Sigmoid colon (tissue), 7 donors: ENCODE results near the gene ANKMY1. TPM values are rescaled to one million over a fixed set of nuclear protein-coding genes. Genes with fewer than 3 reads are reported as not detected.

Experiments used
- DNase-seq: peaks from one replicate; pipeline ENCODE4 v3.0.0-alpha.2; 2019
- H3K27ac ChIP-seq, 4 donors: fragments of 200-600 bp; sonication (generic); one replicate each; pipeline ENCODE4 v1.5.1; 2016 to 2019; ENCODE audit warnings: mild to moderate bottlenecking in 1 of 4
- H3K27me3 ChIP-seq, 3 donors: fragments of 200-600 bp; sonication (generic); one replicate each; pipeline ENCODE4 v1.5.1; 2019; ENCODE audit warnings: mild to moderate bottlenecking in 1 of 3
- H3K36me3 ChIP-seq, 4 donors: fragments of 200-600 bp; sonication (generic); one replicate each; pipeline ENCODE4 v1.5.1; 2016 to 2019
- H3K4me1 ChIP-seq, 4 donors: fragments of 200-600 bp; sonication (generic); one replicate each; pipeline ENCODE4 v1.5.1; 2017 to 2019
- H3K4me3 ChIP-seq, 4 donors: fragments of 200-600 bp; sonication (generic); one replicate each; pipeline ENCODE4 v1.5.1; 2017 to 2019; ENCODE audit warnings: mild to moderate bottlenecking in 2 of 4, moderate library complexity in 1 of 4
- H3K9me3 ChIP-seq, 4 donors: fragments of 200-600 bp in 3 of 4; sonication (generic) in 3 of 4; one replicate each; pipeline versions ENCODE4 v1.5.1 to v1.6.1; 2013 to 2019
- EP300 ChIP-seq, 4 donors: sonication (generic); formaldehyde crosslinking; IDR thresholded peaks; one replicate each; pipeline ENCODE4 v1.6.1; 2017; ENCODE audit warnings: antibody characterized with exemption in 4 of 4
- POLR2A ChIP-seq, 2 donors: fragments of 450-650 bp; IDR thresholded peaks; one replicate each; pipeline ENCODE4 v1.6.1; 2016; ENCODE audit warnings: antibody characterized with exemption in 2 of 2, mild to moderate bottlenecking in 2 of 2, moderate library complexity in 2 of 2
- POLR2AphosphoS5 ChIP-seq, 4 donors: sonication (generic); formaldehyde crosslinking; IDR thresholded peaks; one replicate each; pipeline ENCODE4 v1.6.1; 2017; ENCODE audit warnings: antibody characterized with exemption in 4 of 4
- WGBS, 2 donors: extraction: QIAGEN DNeasy Blood & Tissue Kit; methylation state at CpG; one replicate each; pipeline ENCODE4 v1.1.7; 2013; 5-methylcytosine and 5-hydroxymethylcytosine counted together
- intact Hi-C: fragments of 100-400 bp; cut with DNase I; formaldehyde crosslinking; loops from one replicate; pipeline ENCODE4 v1.15.1; 2023
- polyA plus RNA-seq, 3 donors: library from polyadenylated mRNA; stranded (reverse); fragments of 200-250 nt; gene quantifications; one replicate each; pipeline ENCODE4 v1.2.3, GENCODE V29; 2013
- total RNA-seq, 4 donors: library from RNA; depleted of rRNA; stranded (reverse); fragments of >200 nt; gene quantifications; one replicate each; pipeline ENCODE4 v1.1.0, GENCODE V29; 2016
- TF ChIP-seq, protein P1 (sequence below), 4 experiments: fragments of 450-650 bp in 3 of 4; fragments of 200-600 bp in 1 of 4; IDR thresholded peaks; one replicate each; pipeline ENCODE4 v1.5.1; 2016 to 2019; ENCODE audit warnings: antibody characterized with exemption in 4 of 4, mild to moderate bottlenecking in 3 of 4, moderate library complexity in 2 of 4
- donor health status: healthy with polysubstance abuse.
- donor health status: Bipolar disorder and iron deficiency.
- donor health status: healthy.

The ANKMY1 gene
- total and polyA plus RNA-seq, 7 donors: 3.6 to 14.0 (median 8.9) TPM

DNA sequence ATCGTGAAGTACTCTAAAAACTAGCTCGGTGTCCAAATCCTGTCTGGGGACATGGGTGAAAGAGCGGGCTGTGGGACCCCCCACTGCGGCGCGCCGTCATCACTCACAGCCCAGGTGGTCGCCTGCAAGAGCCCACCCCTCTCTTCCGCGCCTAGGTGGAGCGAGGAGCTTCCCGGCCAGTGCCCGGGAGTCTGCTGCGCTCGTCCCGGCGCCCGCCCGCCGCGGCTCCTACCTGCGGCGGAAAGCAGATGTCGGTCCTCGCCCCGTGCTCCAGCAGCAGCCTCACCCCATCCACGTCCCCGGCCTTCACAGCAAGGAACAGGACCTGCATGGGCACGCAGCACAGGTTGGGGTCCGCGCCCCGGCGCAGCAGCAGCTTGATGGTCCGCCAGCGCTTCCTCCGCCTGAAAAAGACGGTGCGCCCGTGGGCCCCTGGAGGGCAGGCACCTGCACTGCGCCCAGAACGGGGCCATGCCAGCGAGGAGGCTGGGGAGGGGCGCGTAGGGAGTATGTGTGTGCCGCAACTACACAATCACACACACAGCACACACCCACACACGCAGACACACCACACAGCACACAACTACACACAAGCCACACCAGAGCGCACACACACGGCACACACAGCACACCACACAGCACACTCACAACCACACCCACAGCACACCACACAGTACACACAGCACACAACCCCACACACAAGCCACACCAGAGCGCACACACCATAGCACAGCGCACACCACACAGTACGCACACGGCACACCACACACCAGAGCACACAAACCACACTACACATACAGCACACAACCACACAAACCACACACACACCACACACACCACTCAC, 37.4 kb downstream of the ANKMY1 start:
- no peak overlapping the region for H3K27ac ChIP-seq
- intact Hi-C loops: no loop called here
- peaks cover 0 to 15% (median 14%) of the 10 kb centered on the region in 4 donors for H3K4me1 ChIP-seq
- H3K36me3 ChIP-seq: peaks cover 0 to 19% (median 3%) of the 10 kb centered on the region in 4 donors
- TF ChIP-seq EP300 (IDR thresholded peaks at IDR 0.05): no peak
- TF ChIP-seq, protein P1, sequence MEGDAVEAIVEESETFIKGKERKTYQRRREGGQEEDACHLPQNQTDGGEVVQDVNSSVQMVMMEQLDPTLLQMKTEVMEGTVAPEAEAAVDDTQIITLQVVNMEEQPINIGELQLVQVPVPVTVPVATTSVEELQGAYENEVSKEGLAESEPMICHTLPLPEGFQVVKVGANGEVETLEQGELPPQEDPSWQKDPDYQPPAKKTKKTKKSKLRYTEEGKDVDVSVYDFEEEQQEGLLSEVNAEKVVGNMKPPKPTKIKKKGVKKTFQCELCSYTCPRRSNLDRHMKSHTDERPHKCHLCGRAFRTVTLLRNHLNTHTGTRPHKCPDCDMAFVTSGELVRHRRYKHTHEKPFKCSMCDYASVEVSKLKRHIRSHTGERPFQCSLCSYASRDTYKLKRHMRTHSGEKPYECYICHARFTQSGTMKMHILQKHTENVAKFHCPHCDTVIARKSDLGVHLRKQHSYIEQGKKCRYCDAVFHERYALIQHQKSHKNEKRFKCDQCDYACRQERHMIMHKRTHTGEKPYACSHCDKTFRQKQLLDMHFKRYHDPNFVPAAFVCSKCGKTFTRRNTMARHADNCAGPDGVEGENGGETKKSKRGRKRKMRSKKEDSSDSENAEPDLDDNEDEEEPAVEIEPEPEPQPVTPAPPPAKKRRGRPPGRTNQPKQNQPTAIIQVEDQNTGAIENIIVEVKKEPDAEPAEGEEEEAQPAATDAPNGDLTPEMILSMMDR (IDR thresholded peaks at IDR 0.05): no peak
- TF ChIP-seq POLR2A (IDR thresholded peaks at IDR 0.05): no peak
- TF ChIP-seq POLR2AphosphoS5 (IDR thresholded peaks at IDR 0.05): no peak
- peaks cover 0 to 4% (median 0%) of the 10 kb centered on the region in 4 donors for H3K9me3 ChIP-seq
- H3K27me3 ChIP-seq: peaks cover 0 to 25% (median 16%) of the 10 kb centered on the region in 3 donors
- DNase-seq: no peak
- 40 to 64% methylated on average over 52 of the region's 52 CpGs for WGBS, 2 donors
- peak overlapping the region in 1 of 4 donors; percentile 8 for H3K4me3 ChIP-seq

DNA sequence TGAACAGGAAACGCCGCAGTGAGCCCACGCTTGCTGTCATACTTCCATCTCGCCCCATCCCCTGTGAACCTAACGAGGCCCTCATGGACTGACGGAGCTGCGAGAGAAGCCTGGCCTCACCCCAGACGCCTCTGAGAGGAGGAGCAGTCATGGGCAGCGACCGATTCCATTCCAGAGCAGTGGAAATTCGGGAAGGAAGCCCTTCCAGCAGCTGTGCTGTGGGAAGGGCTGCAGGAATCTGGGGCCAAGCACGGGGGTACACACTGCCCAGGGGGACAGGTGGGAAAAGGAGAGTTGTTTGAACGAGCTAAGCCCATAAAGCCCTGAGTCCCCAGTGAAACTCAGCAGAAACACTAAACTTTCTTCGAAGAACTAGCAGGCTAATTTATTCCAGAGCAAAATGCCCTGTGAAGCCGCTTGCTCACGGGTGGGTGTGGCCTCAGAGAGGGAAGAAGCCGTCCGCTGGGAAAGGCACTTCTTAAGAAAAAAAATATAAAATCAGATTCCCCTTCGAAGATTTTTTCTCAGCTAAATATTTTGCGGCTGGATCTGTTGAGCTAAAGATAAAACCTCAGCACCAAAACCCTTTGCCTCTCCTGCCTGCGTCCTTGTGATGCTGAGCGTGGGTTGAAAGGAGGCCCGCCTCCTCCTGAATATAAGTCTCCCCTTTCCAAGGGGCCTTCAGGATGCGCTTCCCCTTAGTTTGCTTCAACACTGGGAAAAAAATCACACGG, 38.2 kb downstream of the ANKMY1 start:
- no peak for DNase-seq
- no peak overlapping the region for H3K27ac ChIP-seq
- H3K4me1 ChIP-seq: peaks cover 0 to 15% (median 14%) of the 10 kb centered on the region in 4 donors
- TF ChIP-seq EP300 (IDR thresholded peaks at IDR 0.05): no peak
- TF ChIP-seq POLR2A (IDR thresholded peaks at IDR 0.05): no peak
- TF ChIP-seq POLR2AphosphoS5 (IDR thresholded peaks at IDR 0.05): no peak
- TF ChIP-seq, protein P1 (IDR thresholded peaks at IDR 0.05): no peak
- no peaks in the 10 kb centered on the region for H3K9me3 ChIP-seq
- intact Hi-C loops: no loop called here
- 62 to 80% methylated on average over 25 of the region's 25 CpGs for whole genome bisulfite sequencing, 2 donors
- H3K36me3 ChIP-seq: peaks cover 0 to 12% (median 3%) of the 10 kb centered on the region in 4 donors
- peak overlapping the region in 1 of 4 donors; percentile 8 for H3K4me3 ChIP-seq
- peaks cover 0 to 25% (median 16%) of the 10 kb centered on the region in 3 donors for H3K27me3 ChIP-seq

DNA sequence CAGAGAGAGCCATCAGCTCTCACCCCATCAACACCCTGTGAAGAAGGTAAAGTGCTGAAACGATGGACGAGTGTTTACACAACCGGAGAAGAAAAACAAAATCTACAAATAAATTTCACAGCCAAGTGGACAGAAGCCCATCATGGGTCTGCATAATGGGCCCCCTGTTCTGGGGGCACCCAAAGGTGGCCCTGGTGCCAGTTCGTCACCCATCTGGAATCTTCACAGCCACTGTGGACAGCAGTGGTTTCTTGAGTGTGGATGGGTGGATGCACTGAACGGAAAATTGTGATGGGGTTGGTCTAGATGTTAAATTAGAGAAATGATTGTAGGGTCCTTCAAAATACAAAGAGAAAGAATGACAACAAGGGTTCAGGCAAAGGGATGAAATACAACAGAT, 38.8 kb downstream of the ANKMY1 start:
- intact Hi-C loops: no loop called here
- WGBS, 2 donors: 94 to 95% methylated on average over 5 of the region's 5 CpGs
- no peak for DNase-seq
- Histone ChIP-seq H3K9me3 (no peaks in the 10 kb centered on the region), H3K4me1 (peaks cover 0 to 18% (median 14%) of the 10 kb centered on the region in 4 donors), H3K36me3 (peaks cover 0 to 12% (median 3%) of the 10 kb centered on the region in 4 donors), H3K27me3 (peaks cover 0 to 25% (median 16%) of the 10 kb centered on the region in 3 donors), H3K4me3 (peak overlapping the region in 1 of 4 donors; percentile 8), H3K27ac (no peak overlapping the region)
- TF ChIP-seq POLR2AphosphoS5 (IDR thresholded peaks at IDR 0.05) (no peak), POLR2A (IDR thresholded peaks at IDR 0.05) (no peak)

DNA sequence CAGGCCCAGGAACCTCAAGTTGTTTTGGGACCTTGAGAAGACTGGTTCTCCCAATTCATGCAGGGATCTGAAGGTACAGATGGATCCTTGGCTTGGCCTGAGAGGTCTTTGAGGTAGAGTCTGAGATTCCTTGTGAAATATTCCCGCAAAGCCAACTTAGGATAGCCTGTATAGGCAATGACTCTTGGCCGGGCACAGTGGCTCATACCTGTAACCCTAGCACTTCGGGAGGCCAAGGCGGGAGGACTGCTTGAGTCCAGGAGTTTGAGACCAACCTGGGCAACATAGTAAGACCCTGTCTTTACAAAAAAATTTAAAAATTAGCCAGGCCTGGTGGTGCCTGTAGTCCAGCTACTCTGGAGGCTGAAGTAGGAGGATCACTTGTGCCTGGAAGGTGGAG, 40.4 kb downstream of the ANKMY1 start:
- 94 to 97% methylated on average over 4 of the region's 4 CpGs for WGBS, 2 donors
- no peak for DNase-seq

More for the DNA sequence above, 40.4 kb downstream of the ANKMY1 start:
- no peak overlapping the region for H3K27ac ChIP-seq
- H3K4me1 ChIP-seq: peaks cover 0 to 19% (median 14%) of the 10 kb centered on the region in 4 donors
- intact Hi-C loops: no loop called here
- H3K36me3 ChIP-seq: no peaks in the 10 kb centered on the region
- no peaks in the 10 kb centered on the region for H3K9me3 ChIP-seq
- H3K4me3 ChIP-seq: no peak overlapping the region
- peaks cover 0 to 25% (median 16%) of the 10 kb centered on the region in 3 donors for H3K27me3 ChIP-seq
- no peak for TF ChIP-seq POLR2AphosphoS5 (IDR thresholded peaks at IDR 0.05)
- no peak for TF ChIP-seq EP300 (IDR thresholded peaks at IDR 0.05)
- TF ChIP-seq, protein P1 (IDR thresholded peaks at IDR 0.05): no peak
- TF ChIP-seq POLR2A (IDR thresholded peaks at IDR 0.05): no peak
